SK-N-SH (cell line): ENCODE results near the gene MTCL1. TPM values are rescaled to one million over a fixed set of nuclear protein-coding genes. Genes with fewer than 3 reads are reported as not detected.

ENCODE experiments used
- polyA plus RNA-seq, 3 experiments: library from polyadenylated mRNA; depleted of rRNA; stranded (reverse); fragments of >200 nt; gene quantifications; 2 replicates each; pipeline ENCODE4 v1.2.3, GENCODE V29; 2012
- small RNA-seq, 7 experiments: library from RNA; depleted of rRNA; stranded (forward); fragments of <200 nt; gene quantifications; one replicate each; pipeline ENCODE3, GENCODE V24; 2012

Gene MTCL1
- polyA plus RNA-seq, 1 of the 3 experiments (the other 2 are of a cell fraction) = 33.5 TPM

Small RNA genes lying within 50 kb of the gene (small RNA-seq; reads per million reads assigned to genes)
- 0 reads per million in 7 experiments for gene RF00019

Other genes starting within 250 kb of the MTCL1 start
- gene RAB12, start 96.1 kb upstream of the MTCL1 start, polyA plus RNA-seq (2012; rRNA removed) = 10.9 and 11.0 TPM in 2 replicates